ENCODE measurements around the gene MTMR4. TPM values are rescaled to one million over a fixed set of nuclear protein-coding genes. Genes with fewer than 3 reads are reported as not detected.

MTMR4 gene
- total RNA-seq, 1 experiment from 2014 or later = 67.2 TPM

DNA sequence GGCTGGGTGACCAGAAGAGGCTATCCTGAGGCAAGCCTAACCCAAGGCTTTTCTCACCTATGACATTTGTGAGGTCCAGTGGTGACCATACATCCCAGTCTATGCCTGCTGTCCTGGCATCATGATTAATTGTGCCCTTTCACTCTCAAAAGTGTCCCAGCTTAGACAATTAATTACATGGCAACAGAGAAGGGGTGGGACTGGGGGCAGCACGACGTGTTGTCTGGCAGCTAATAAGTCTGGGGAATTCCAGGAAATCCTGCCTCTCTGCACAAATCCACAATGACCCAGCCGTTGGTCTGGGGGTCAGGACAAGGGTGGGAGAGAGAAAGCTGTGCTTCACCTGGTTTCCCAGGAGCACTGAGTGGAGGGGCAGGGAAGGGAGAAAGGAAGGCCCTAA, 14.0 kb upstream of the MTMR4 start:
- ChIA-PET POLR2A (interaction anchor here (4.6 kb wide), 1 partner anchor 103 kb away, joined by 29 read pairs; no protein-coding TSS in a partner anchor), CTCF (interaction anchor here (4.3 kb wide), 1 partner anchor 10 kb away, joined by 15 read pairs; no protein-coding TSS in a partner anchor)
- BruUV-seq (replicated peaks) = no TSS peak

More for the DNA sequence above, 14.0 kb upstream of the MTMR4 start:
- intact Hi-C loops (cut with micrococcal nuclease) = no loop called here
- H3K27ac ChIP-seq (ENCODE audit: low read depth, low read length) = no peak overlapping the region
- ATAC-seq = no peak
- no peak for TF ChIP-seq ELF1 (IDR thresholded peaks at IDR 0.05; ENCODE audit: borderline replicate concordance, low read depth)
- TF ChIP-seq SIN3A (IDR thresholded peaks at IDR 0.05; ENCODE audit: low read depth) = no peak
- TF ChIP-seq RAD21 (IDR thresholded peaks at IDR 0.05; ENCODE audit: low read depth) = no peak
- no peak for TF ChIP-seq FOSL1 (IDR thresholded peaks at IDR 0.05; ENCODE audit: low read depth)
- no peak for TF ChIP-seq CBX3 (IDR thresholded peaks at IDR 0.05; ENCODE audit: low read depth)
- TF ChIP-seq SP1 (IDR thresholded peaks at IDR 0.05; ENCODE audit: low read depth) = no peak
- TF ChIP-seq, protein P1, sequence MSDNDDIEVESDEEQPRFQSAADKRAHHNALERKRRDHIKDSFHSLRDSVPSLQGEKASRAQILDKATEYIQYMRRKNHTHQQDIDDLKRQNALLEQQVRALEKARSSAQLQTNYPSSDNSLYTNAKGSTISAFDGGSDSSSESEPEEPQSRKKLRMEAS (IDR thresholded peaks at IDR 0.05) = no peak
- no peak for TF ChIP-seq POLR2A (IDR thresholded peaks at IDR 0.05; ENCODE audit: borderline replicate concordance, extremely low read depth, insufficient read depth, insufficient read length)
- no peak for TF ChIP-seq EZH2phosphoT487 (IDR thresholded peaks at IDR 0.05; ENCODE audit: borderline replicate concordance)
- TF ChIP-seq, protein P2, sequence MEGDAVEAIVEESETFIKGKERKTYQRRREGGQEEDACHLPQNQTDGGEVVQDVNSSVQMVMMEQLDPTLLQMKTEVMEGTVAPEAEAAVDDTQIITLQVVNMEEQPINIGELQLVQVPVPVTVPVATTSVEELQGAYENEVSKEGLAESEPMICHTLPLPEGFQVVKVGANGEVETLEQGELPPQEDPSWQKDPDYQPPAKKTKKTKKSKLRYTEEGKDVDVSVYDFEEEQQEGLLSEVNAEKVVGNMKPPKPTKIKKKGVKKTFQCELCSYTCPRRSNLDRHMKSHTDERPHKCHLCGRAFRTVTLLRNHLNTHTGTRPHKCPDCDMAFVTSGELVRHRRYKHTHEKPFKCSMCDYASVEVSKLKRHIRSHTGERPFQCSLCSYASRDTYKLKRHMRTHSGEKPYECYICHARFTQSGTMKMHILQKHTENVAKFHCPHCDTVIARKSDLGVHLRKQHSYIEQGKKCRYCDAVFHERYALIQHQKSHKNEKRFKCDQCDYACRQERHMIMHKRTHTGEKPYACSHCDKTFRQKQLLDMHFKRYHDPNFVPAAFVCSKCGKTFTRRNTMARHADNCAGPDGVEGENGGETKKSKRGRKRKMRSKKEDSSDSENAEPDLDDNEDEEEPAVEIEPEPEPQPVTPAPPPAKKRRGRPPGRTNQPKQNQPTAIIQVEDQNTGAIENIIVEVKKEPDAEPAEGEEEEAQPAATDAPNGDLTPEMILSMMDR (IDR thresholded peaks at IDR 0.05 in 2 of 3, conservative IDR thresholded peaks at IDR 0.05 in 1 of 3; ENCODE audit: borderline replicate concordance in 1 of 3, insufficient read depth in 1 of 3, low read depth in 2 of 3, low read length in 2 of 3) = no peak
- TF ChIP-seq SRF (IDR thresholded peaks at IDR 0.05; ENCODE audit: low read depth) = no peak
- no peak for TF ChIP-seq EZH2 (IDR thresholded peaks at IDR 0.05)
- H3K36me3 ChIP-seq (ENCODE audit: control insufficient read depth in 1 of 2, insufficient read depth in 2 of 2, low read length in 2 of 2) = no peaks in the 10 kb centered on the region
- H3K4me3 ChIP-seq (replicated peaks in 1 of 2; ENCODE audit: low read depth in 1 of 2, low read length in 2 of 2) = no peak overlapping the region
- H3K79me2 ChIP-seq (ENCODE audit: insufficient read depth, low read length) = no peaks in the 10 kb centered on the region
- H3K4me1 ChIP-seq (ENCODE audit: control insufficient read depth in 1 of 2, insufficient read depth in 2 of 2, low read length in 2 of 2) = peaks cover 8 to 15% of the 10 kb centered on the region in 2 experiments; a peak in 3 of 4 replicates
- no peaks in the 10 kb centered on the region for H3K9me3 ChIP-seq (ENCODE audit: control insufficient read depth in 1 of 2, insufficient read depth in 1 of 2, low read depth in 1 of 2, low read length in 2 of 2)
- H3K9me2 ChIP-seq (ENCODE audit: insufficient read depth) = no peaks in the 10 kb centered on the region
- RAD21 ChIA-PET (ENCODE audit: low non-redundant PET in 1 of 2, low total read pairs in 2 of 2, uncharacterized antibody in 2 of 2, unreplicated experiment in 2 of 2) = interaction anchor here in 1 of 2 experiments (1.4 kb wide), 1 partner anchor 9 kb away, joined by 3 read pairs; no protein-coding TSS in a partner anchor
- DNase-seq (ENCODE audit: low read depth, low spot score) = no peak
- no peaks in the 10 kb centered on the region for H4K20me1 ChIP-seq (ENCODE audit: insufficient read depth)
- H2AFZ ChIP-seq (ENCODE audit: low read depth, low read length, poor library complexity, severe bottlenecking) = no peak overlapping the region
- no peaks in the 10 kb centered on the region; the same call in 1 of the 2 replicates for H3K27me3 ChIP-seq (ENCODE audit: insufficient read depth, low read length)
- no peak overlapping the region for H3K9ac ChIP-seq (ENCODE audit: low read length)
- no peak overlapping the region for H3K4me2 ChIP-seq (ENCODE audit: low read length)
